ENCODE measurements around the gene AFP.

Gene AFP

GRCh38 chr4:73426666-73427065 lies 9.4 kb upstream of the AFP start:
- no peaks in the 10 kb centered on the region for H3K4me1 ChIP-seq (ENCODE audit: control insufficient read depth, insufficient read depth, low read length)
- no peaks in the 10 kb centered on the region for H3K9me3 ChIP-seq (ENCODE audit: control insufficient read depth, insufficient read depth, low read length)
- no peaks in the 10 kb centered on the region for H3K27me3 ChIP-seq (ENCODE audit: control insufficient read depth, insufficient read depth, low read length)
- no peak overlapping the region for H3K9ac ChIP-seq (ENCODE audit: low read depth, low read length)
- no peaks in the 10 kb centered on the region for H3K36me3 ChIP-seq (ENCODE audit: control insufficient read depth, insufficient read depth, low read length)
- no peak overlapping the region for H3K4me3 ChIP-seq (ENCODE audit: low read depth, low read length)
- H3K27ac ChIP-seq (ENCODE audit: low read depth, low read length) = no peak overlapping the region

GRCh38 chr4:73429118-73429517 lies 6.9 kb upstream of the AFP start:
- H3K9me3 ChIP-seq (ENCODE audit: control insufficient read depth, insufficient read depth, low read length) = no peaks in the 10 kb centered on the region
- H3K4me3 ChIP-seq (ENCODE audit: low read depth, low read length) = no peak overlapping the region
- no peak overlapping the region for H3K27ac ChIP-seq (ENCODE audit: low read depth, low read length)
- H3K36me3 ChIP-seq (ENCODE audit: control insufficient read depth, insufficient read depth, low read length) = no peaks in the 10 kb centered on the region
- H3K9ac ChIP-seq (ENCODE audit: low read depth, low read length) = no peak overlapping the region
- no peaks in the 10 kb centered on the region for H3K27me3 ChIP-seq (ENCODE audit: control insufficient read depth, insufficient read depth, low read length)
- no peaks in the 10 kb centered on the region for H3K4me1 ChIP-seq (ENCODE audit: control insufficient read depth, insufficient read depth, low read length)

GRCh38 chr4:73429826-73430587 lies 6.0 kb upstream of the AFP start:
- Histone ChIP-seq H3K9me3 (ENCODE audit: control insufficient read depth, insufficient read depth, low read length) (no peaks in the 10 kb centered on the region), H3K9ac (ENCODE audit: low read depth, low read length) (no peak overlapping the region), H3K4me3 (ENCODE audit: low read depth, low read length) (no peak overlapping the region), H3K4me1 (ENCODE audit: control insufficient read depth, insufficient read depth, low read length) (0 out of 2 replicates have a peak, but pooled peaks cover 3% of the 10 kb centered on the region), H3K36me3 (ENCODE audit: control insufficient read depth, insufficient read depth, low read length) (no peaks in the 10 kb centered on the region), H3K27ac (ENCODE audit: low read depth, low read length) (no peak overlapping the region), H3K27me3 (ENCODE audit: control insufficient read depth, insufficient read depth, low read length) (no peaks in the 10 kb centered on the region)

- no peaks in the 10 kb centered on the region for H3K36me3 ChIP-seq (ENCODE audit: control insufficient read depth, insufficient read depth, low read length)
- no peaks in the 10 kb centered on the region for H3K9me3 ChIP-seq (ENCODE audit: control insufficient read depth, insufficient read depth, low read length)
- H3K9ac ChIP-seq (ENCODE audit: low read depth, low read length) = no peak overlapping the region
- H3K4me1 ChIP-seq (ENCODE audit: control insufficient read depth, insufficient read depth, low read length) = 0 out of 2 replicates have a peak, but pooled peaks cover 3% of the 10 kb centered on the region
- no peak overlapping the region for H3K4me3 ChIP-seq (ENCODE audit: low read depth, low read length)
- no peaks in the 10 kb centered on the region for H3K27me3 ChIP-seq (ENCODE audit: control insufficient read depth, insufficient read depth, low read length)
- no peak overlapping the region for H3K27ac ChIP-seq (ENCODE audit: low read depth, low read length)
Measured at GRCh38 chr4:73431813-73432168, 4.2 kb upstream of the AFP start.

GRCh38 chr4:73432169-73433000 lies 3.6 kb upstream of the AFP start:
- no peak overlapping the region for H3K9ac ChIP-seq (ENCODE audit: low read depth, low read length)
- 0 out of 2 replicates have a peak, but pooled peaks cover 3% of the 10 kb centered on the region for H3K4me1 ChIP-seq (ENCODE audit: control insufficient read depth, insufficient read depth, low read length)
- no peaks in the 10 kb centered on the region for H3K27me3 ChIP-seq (ENCODE audit: control insufficient read depth, insufficient read depth, low read length)
- no peaks in the 10 kb centered on the region for H3K36me3 ChIP-seq (ENCODE audit: control insufficient read depth, insufficient read depth, low read length)
- peak overlapping the region; percentile 54 for H3K27ac ChIP-seq (ENCODE audit: low read depth, low read length)
- no peak overlapping the region for H3K4me3 ChIP-seq (ENCODE audit: low read depth, low read length)
- H3K9me3 ChIP-seq (ENCODE audit: control insufficient read depth, insufficient read depth, low read length) = no peaks in the 10 kb centered on the region

GRCh38 chr4:73433140-73433539 lies 2.9 kb upstream of the AFP start:
- H3K36me3 ChIP-seq (ENCODE audit: control insufficient read depth, insufficient read depth, low read length) = no peaks in the 10 kb centered on the region
- H3K9ac ChIP-seq (ENCODE audit: low read depth, low read length) = no peak overlapping the region
- 0 out of 2 replicates have a peak, but pooled peaks cover 3% of the 10 kb centered on the region for H3K4me1 ChIP-seq (ENCODE audit: control insufficient read depth, insufficient read depth, low read length)
- no peaks in the 10 kb centered on the region for H3K9me3 ChIP-seq (ENCODE audit: control insufficient read depth, insufficient read depth, low read length)
- H3K27ac ChIP-seq (ENCODE audit: low read depth, low read length) = peak overlapping the region; percentile 10
- H3K27me3 ChIP-seq (ENCODE audit: control insufficient read depth, insufficient read depth, low read length) = no peaks in the 10 kb centered on the region
- H3K4me3 ChIP-seq (ENCODE audit: low read depth, low read length) = no peak overlapping the region

GRCh38 chr4:73434311-73434710 lies 1.7 kb upstream of the AFP start:
- Histone ChIP-seq H3K9ac (ENCODE audit: low read depth, low read length) (no peak overlapping the region), H3K9me3 (ENCODE audit: control insufficient read depth, insufficient read depth, low read length) (no peaks in the 10 kb centered on the region), H3K4me1 (ENCODE audit: control insufficient read depth, insufficient read depth, low read length) (0 out of 2 replicates have a peak, but pooled peaks cover 3% of the 10 kb centered on the region), H3K36me3 (ENCODE audit: control insufficient read depth, insufficient read depth, low read length) (no peaks in the 10 kb centered on the region), H3K27ac (ENCODE audit: low read depth, low read length) (no peak overlapping the region), H3K27me3 (ENCODE audit: control insufficient read depth, insufficient read depth, low read length) (no peaks in the 10 kb centered on the region), H3K4me3 (ENCODE audit: low read depth, low read length) (no peak overlapping the region)

- H3K4me3 ChIP-seq (ENCODE audit: low read depth, low read length) = no peak overlapping the region
- H3K27ac ChIP-seq (ENCODE audit: low read depth, low read length) = no peak overlapping the region
- no peaks in the 10 kb centered on the region for H3K36me3 ChIP-seq (ENCODE audit: control insufficient read depth, insufficient read depth, low read length)
- 0 out of 2 replicates have a peak, but pooled peaks cover 3% of the 10 kb centered on the region for H3K4me1 ChIP-seq (ENCODE audit: control insufficient read depth, insufficient read depth, low read length)
- no peak overlapping the region for H3K9ac ChIP-seq (ENCODE audit: low read depth, low read length)
- H3K27me3 ChIP-seq (ENCODE audit: control insufficient read depth, insufficient read depth, low read length) = no peaks in the 10 kb centered on the region
- no peaks in the 10 kb centered on the region for H3K9me3 ChIP-seq (ENCODE audit: control insufficient read depth, insufficient read depth, low read length)
Measured at GRCh38 chr4:73436674-73437557, 895 bp downstream of the AFP start.

- Histone ChIP-seq H3K27ac (ENCODE audit: low read depth, low read length) (no peak overlapping the region), H3K27me3 (ENCODE audit: control insufficient read depth, insufficient read depth, low read length) (no peaks in the 10 kb centered on the region), H3K4me1 (ENCODE audit: control insufficient read depth, insufficient read depth, low read length) (0 out of 2 replicates have a peak, but pooled peaks cover 3% of the 10 kb centered on the region), H3K9me3 (ENCODE audit: control insufficient read depth, insufficient read depth, low read length) (no peaks in the 10 kb centered on the region), H3K4me3 (ENCODE audit: low read depth, low read length) (no peak overlapping the region), H3K9ac (ENCODE audit: low read depth, low read length) (no peak overlapping the region), H3K36me3 (ENCODE audit: control insufficient read depth, insufficient read depth, low read length) (no peaks in the 10 kb centered on the region)
Measured at GRCh38 chr4:73437558-73437956, 1.5 kb downstream of the AFP start.

GRCh38 chr4:73438048-73438447 lies 2.0 kb downstream of the AFP start:
- H3K27ac ChIP-seq (ENCODE audit: low read depth, low read length) = no peak overlapping the region
- H3K27me3 ChIP-seq (ENCODE audit: control insufficient read depth, insufficient read depth, low read length) = no peaks in the 10 kb centered on the region
- no peak overlapping the region for H3K9ac ChIP-seq (ENCODE audit: low read depth, low read length)
- H3K4me1 ChIP-seq (ENCODE audit: control insufficient read depth, insufficient read depth, low read length) = 0 out of 2 replicates have a peak, but pooled peaks cover 3% of the 10 kb centered on the region
- no peak overlapping the region for H3K4me3 ChIP-seq (ENCODE audit: low read depth, low read length)
- no peaks in the 10 kb centered on the region for H3K9me3 ChIP-seq (ENCODE audit: control insufficient read depth, insufficient read depth, low read length)
- H3K36me3 ChIP-seq (ENCODE audit: control insufficient read depth, insufficient read depth, low read length) = no peaks in the 10 kb centered on the region
